Endodermal cell (in vitro differentiated cells): ENCODE measurements around the gene RNF5. TPM values are rescaled to one million over a fixed set of nuclear protein-coding genes. Genes with fewer than 3 reads are reported as not detected.

Source experiments
- DNase-seq: peaks from one replicate; pipeline ENCODE4 v3.0.0-alpha.2; 2017
- H3K27ac ChIP-seq: 2 replicates; pipeline ENCODE4 v1.5.1; 2013; ENCODE audit warnings: mild to moderate bottlenecking, low read depth, low read length, moderate library complexity
- H3K27me3 ChIP-seq: 2 replicates; pipeline ENCODE4 v1.6.1; 2013; ENCODE audit warnings: mild to moderate bottlenecking, low read length, moderate library complexity; ENCODE audit not compliant: insufficient read depth, control insufficient read depth, poor library complexity, severe bottlenecking
- H3K36me3 ChIP-seq: 2 replicates; pipeline ENCODE4 v1.7.0; 2013; ENCODE audit warnings: mild to moderate bottlenecking, low read length, moderate library complexity; ENCODE audit not compliant: control insufficient read depth, insufficient read depth
- H3K4me1 ChIP-seq: one replicate; pipeline ENCODE4 v1.7.0; 2013; ENCODE audit warnings: low read length; ENCODE audit not compliant: control insufficient read depth, insufficient read depth
- H3K4me3 ChIP-seq: 2 replicates; pipeline ENCODE4 v1.5.1; 2013; ENCODE audit warnings: mild to moderate bottlenecking, low read length, moderate library complexity
- H3K9ac ChIP-seq: 2 replicates; pipeline ENCODE4 v1.6.1; 2013; ENCODE audit warnings: mild to moderate bottlenecking, low read length, moderate library complexity; ENCODE audit not compliant: poor library complexity, severe bottlenecking; ENCODE audit errors: extremely low read depth
- H3K9me3 ChIP-seq: 2 replicates; pipeline ENCODE4 v1.6.1; 2013; ENCODE audit warnings: mild to moderate bottlenecking, low read length, moderate library complexity; ENCODE audit not compliant: control insufficient read depth
- H3K27ac Mint-ChIP-seq: 2 replicates; pipeline ENCODE4 v1.8.0; 2020; ENCODE audit warnings: mixed read lengths
- H3K27me3 Mint-ChIP-seq: 2 replicates; pipeline ENCODE4 v1.8.0; 2021; ENCODE audit warnings: mild to moderate bottlenecking, mixed read lengths; ENCODE audit not compliant: insufficient read depth
- H3K36me3 Mint-ChIP-seq: 2 replicates; pipeline ENCODE4 v1.8.0; 2020; ENCODE audit warnings: low read depth, mixed read lengths
- H3K4me1 Mint-ChIP-seq: 2 replicates; pipeline ENCODE4 v1.8.0; 2020; ENCODE audit warnings: mixed read lengths
- H3K4me3 Mint-ChIP-seq: 2 replicates; pipeline ENCODE4 v1.8.0; 2020; ENCODE audit warnings: mild to moderate bottlenecking, moderate library complexity, mixed read lengths
- H3K9me3 Mint-ChIP-seq: 2 replicates; pipeline ENCODE4 v1.8.0; 2020; ENCODE audit warnings: mild to moderate bottlenecking, mixed read lengths
- CTCF ChIP-seq: fragments of 200-600 bp; sonication (generic); conservative IDR thresholded peaks from 2 replicates; pipeline ENCODE4 v1.5.0; 2021; ENCODE audit warnings: antibody characterized with exemption, mild to moderate bottlenecking
- WGBS, 2 experiments: methylation state at CpG; one replicate each; pipeline versions ENCODE4 v1.1.5 to v1.1.7; 2013; ENCODE audit warnings: missing lambda C conversion rate in 2 of 2, mixed read lengths in 1 of 2; ENCODE audit not compliant: insufficient coverage in 1 of 2, insufficient read length in 1 of 2; 5-methylcytosine and 5-hydroxymethylcytosine counted together
- total RNA-seq, 2 donors: library from RNA; stranded (reverse); fragmentation: NEBNext Ultra II Directional in 1 of 2; extraction: Animal tissue kit (Norgen Biotek cat#: 25700) in 1 of 2; gene quantifications; 2 replicates in 1 of 2; 3 replicates in 1 of 2; pipeline ENCODE4 v1.2.1, GENCODE V29; 2021

Gene RNF5
- total RNA-seq, 2 donors from 2014 or later = 68.0 to 71.3 TPM

- Mint-ChIP-seq H3K27me3 (no peaks in the 10 kb centered on the region), H3K36me3 (peaks cover 72% of the 10 kb centered on the region), H3K4me1 (peaks cover 48% of the 10 kb centered on the region), H3K9me3 (no peaks in the 10 kb centered on the region), H3K4me3 (peak overlapping the region; percentile 40), H3K27ac (peak overlapping the region; percentile 96)
- WGBS, 2 experiments = 63 to 80% methylated on average over 2 to 6 of the region's 6 CpGs
- Histone ChIP-seq H3K27ac (peak overlapping the region; percentile 50), H3K27me3 (no peaks in the 10 kb centered on the region), H3K36me3 (peaks cover 71% of the 10 kb centered on the region), H3K4me1 (peaks cover 26% of the 10 kb centered on the region), H3K9ac (no peak overlapping the region), H3K4me3 (peak overlapping the region; percentile 21), H3K9me3 (no peaks in the 10 kb centered on the region)
- TF ChIP-seq CTCF = no peak
- peak; percentile 72 for DNase-seq
Observed at GRCh38 chr6:32167761-32168262, 10.4 kb upstream of the RNF5 start.

- H3K36me3 Mint-ChIP-seq = peaks cover 68% of the 10 kb centered on the region
- WGBS, 2 experiments = 71 to 100% methylated on average over 1 to 2 of the region's 2 CpGs
Observed at GRCh38 chr6:32168350-32168749, 9.9 kb upstream of the RNF5 start.

GRCh38 chr6:32168807-32169591, 9.2 kb upstream of the RNF5 start:
- Mint-ChIP-seq H3K27me3 (no peaks in the 10 kb centered on the region), H3K4me1 (peaks cover 56% of the 10 kb centered on the region), H3K4me3 (peak overlapping the region; percentile 40), H3K27ac (peak overlapping the region; percentile 96), H3K36me3 (peaks cover 70% of the 10 kb centered on the region), H3K9me3 (no peaks in the 10 kb centered on the region)
- Histone ChIP-seq H3K4me1 (peaks cover 26% of the 10 kb centered on the region), H3K27me3 (no peaks in the 10 kb centered on the region), H3K9me3 (no peaks in the 10 kb centered on the region), H3K9ac (no peak overlapping the region), H3K36me3 (peaks cover 72% of the 10 kb centered on the region), H3K27ac (no peak overlapping the region), H3K4me3 (peak overlapping the region; percentile 21)
- DNase-seq = no peak
- 90 to 96% methylated on average over 7 to 11 of the region's 11 CpGs for WGBS, 2 experiments
- no peak for TF ChIP-seq CTCF

More at GRCh38 chr6:32168350-32168749, 9.9 kb upstream of the RNF5 start:
- H3K4me3 Mint-ChIP-seq = peak overlapping the region; percentile 40
- H3K36me3 ChIP-seq = peaks cover 66% of the 10 kb centered on the region
- no peak for DNase-seq
- peaks cover 52% of the 10 kb centered on the region for H3K4me1 Mint-ChIP-seq
- H3K27ac ChIP-seq = peak overlapping the region; percentile 33
- H3K27ac Mint-ChIP-seq = peak overlapping the region; percentile 96
- H3K27me3 ChIP-seq = no peaks in the 10 kb centered on the region
- no peaks in the 10 kb centered on the region for H3K9me3 Mint-ChIP-seq
- no peak overlapping the region for H3K9ac ChIP-seq
- H3K27me3 Mint-ChIP-seq = no peaks in the 10 kb centered on the region
- H3K4me3 ChIP-seq = peak overlapping the region; percentile 21
- H3K9me3 ChIP-seq = no peaks in the 10 kb centered on the region
- TF ChIP-seq CTCF = no peak
- peaks cover 26% of the 10 kb centered on the region for H3K4me1 ChIP-seq
